DOHH2 (cell line): ENCODE measurements around the gene MAP3K5.

Experiments
- CTCF ChIP-seq: fragments of 200-600 bp; sonication (generic); IDR thresholded peaks from one replicate; pipeline ENCODE4 v1.5.1; 2014; ENCODE audit warnings: antibody characterized with exemption, mild to moderate bottlenecking, low read depth, low read length; ENCODE audit not compliant: poor library complexity, severe bottlenecking
- EZH2phosphoT487 ChIP-seq: fragments of 200-600 bp; sonication (generic); IDR thresholded peaks from 2 replicates; pipeline ENCODE4 v1.6.1; 2017; ENCODE audit warnings: borderline replicate concordance, mild to moderate bottlenecking, antibody characterized with exemption, low read length, moderate library complexity, mixed read lengths

GRCh38 chr6:136803608-136804007, 11.3 kb upstream of the MAP3K5 start:
- TF ChIP-seq CTCF (no peak), EZH2phosphoT487 (no peak)
